PC-3 (cell line): Measurements from ENCODE around the gene AKAP6. TPM values are rescaled to one million over a fixed set of nuclear protein-coding genes. Genes with fewer than 3 reads are reported as not detected.

Experiments used
- ATAC-seq: fragments of 200-7000 bp; cut with Tn5 transposase; 2 replicates; pipeline ENCODE4 v1.9.1; 2020; ENCODE audit warnings: mild to moderate bottlenecking, moderate library complexity
- BruUV-seq: library from RNA; stranded (reverse); fragments of 400-500 nt; replicated peaks from 2 replicates; lab custom pipeline; 2021; lab: Mats Ljungman, UMichigan
- CTCF ChIA-PET: fragments of 300-600 bp; sonication (Branson Sonifier 250); formaldehyde crosslinking; loops from one replicate; lab custom pipeline; 2022; ENCODE audit warnings: antibody characterized with exemption; lab: Charles Lee
- POLR2A ChIA-PET: fragments of 300-600 bp; sonication (Branson Sonifier 250); formaldehyde crosslinking; loops from one replicate; lab custom pipeline; 2022; ENCODE audit warnings: antibody characterized with exemption; ENCODE audit not compliant: unreplicated experiment; lab: Charles Lee
- DNase-seq: peaks from one replicate; pipeline ENCODE4 v3.0.0-alpha.2; 2015
- H2AFZ ChIP-seq: fragments of 300-600 bp; sonication (generic); 2 replicates; pipeline ENCODE4 v1.6.0; 2016; ENCODE audit warnings: antibody characterized with exemption, low read length
- H3F3A ChIP-seq: fragments of 300-600 bp; sonication (generic); one replicate; pipeline ENCODE4 v1.6.0; 2017; ENCODE audit warnings: antibody characterized with exemption, low read length, control low read depth, mild to moderate bottlenecking; ENCODE audit not compliant: unreplicated experiment
- H3K27ac ChIP-seq: fragments of 300-600 bp; sonication (generic); 2 replicates; pipeline ENCODE4 v1.5.1; 2016; ENCODE audit warnings: mild to moderate bottlenecking, low read length
- H3K27me3 ChIP-seq: fragments of 300-600 bp; sonication (generic); 2 replicates; pipeline ENCODE4 v1.6.1; 2016; ENCODE audit warnings: low read length, mixed read lengths
- H3K36me3 ChIP-seq: fragments of 300-600 bp; sonication (generic); 2 replicates; pipeline ENCODE4 v1.6.1; 2016; ENCODE audit warnings: low read depth, mixed run types, low read length, mixed read lengths
- H3K4me1 ChIP-seq: fragments of 300-600 bp; sonication (generic); 2 replicates; pipeline ENCODE4 v1.5.1; 2016; ENCODE audit warnings: low read length; ENCODE audit not compliant: insufficient read depth
- H3K4me2 ChIP-seq: fragments of 300-600 bp; sonication (generic); 2 replicates; pipeline ENCODE4 v1.6.0; 2016; ENCODE audit warnings: low read length
- H3K4me3 ChIP-seq: fragments of 300-600 bp; sonication (generic); 2 replicates; pipeline ENCODE4 v1.5.1; 2016; ENCODE audit warnings: mild to moderate bottlenecking, low read length, mixed read lengths
- H3K79me2 ChIP-seq: fragments of 300-600 bp; sonication (generic); 2 replicates; pipeline ENCODE4 v1.6.1; 2017; ENCODE audit warnings: low read length, mixed read lengths
- H3K9ac ChIP-seq: fragments of 300-600 bp; sonication (generic); 2 replicates; pipeline ENCODE4 v1.6.0; 2016; ENCODE audit warnings: mild to moderate bottlenecking, low read length
- H3K9me2 ChIP-seq: fragments of 300-600 bp; sonication (generic); replicated peaks from 2 replicates; pipeline ENCODE4 v1.6.1; 2016; ENCODE audit warnings: mixed run types, low read length, mixed read lengths
- H3K9me3 ChIP-seq: fragments of 300-600 bp; sonication (generic); 2 replicates; pipeline ENCODE4 v1.6.1; 2016; ENCODE audit warnings: low read length, mixed read lengths
- H4K20me1 ChIP-seq: fragments of 300-600 bp; sonication (generic); 2 replicates; pipeline ENCODE4 v1.6.1; 2016; ENCODE audit warnings: low read length, mixed read lengths
- EZH2 ChIP-seq: fragments of 300-600 bp; sonication (generic); IDR thresholded peaks from one replicate; pipeline ENCODE4 v1.6.1; 2017; ENCODE audit warnings: antibody characterized with exemption, mild to moderate bottlenecking, low read length; ENCODE audit not compliant: unreplicated experiment
- EZH2phosphoT487 ChIP-seq: fragments of 300-600 bp; sonication (generic); IDR thresholded peaks from 2 replicates; pipeline ENCODE4 v1.6.1; 2018; ENCODE audit warnings: mild to moderate bottlenecking, antibody characterized with exemption, low read length, borderline replicate concordance
- intact Hi-C: fragments of 100-400 bp; cut with micrococcal nuclease; formaldehyde crosslinking; loops from 2 replicates; pipeline ENCODE4 v1.9.0; 2023
- total RNA-seq: library from RNA; depleted of rRNA; stranded (reverse); fragments of >200 nt; gene quantifications from 2 replicates; pipeline ENCODE4 v1.2.3, GENCODE V29; 2014
- TF ChIP-seq, protein P1 (sequence below): fragments of 300-600 bp; sonication (generic); conservative IDR thresholded peaks from 2 replicates; pipeline ENCODE4 v1.5.1; 2017; ENCODE audit warnings: antibody characterized with exemption, low read depth, mild to moderate bottlenecking, low read length

The AKAP6 gene
- total RNA-seq, 1 experiment from 2014 or later, result 1.5 TPM

DNA sequence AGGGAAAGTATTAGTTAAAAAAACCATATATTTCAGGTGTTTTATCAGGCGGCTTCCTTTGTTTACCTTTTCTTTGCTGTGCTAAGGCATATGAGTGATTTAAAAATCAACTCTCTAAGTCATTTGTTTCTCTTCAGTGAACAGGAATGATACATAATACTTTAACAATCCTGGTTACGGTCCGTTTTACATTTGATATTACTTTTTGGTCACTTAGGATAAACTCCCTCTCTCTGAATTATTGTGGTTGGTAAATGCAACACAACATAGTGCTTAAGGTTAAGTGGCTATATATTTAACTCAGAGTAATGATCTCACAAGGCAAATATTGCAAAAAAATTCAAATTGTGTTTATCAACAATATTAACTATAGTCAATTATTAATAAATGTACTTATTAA is 32.7 kb upstream of the AKAP6 start:
- Histone ChIP-seq H3K4me3 (no peak overlapping the region), H3K4me2 (no peak overlapping the region), H3K27me3 (no peaks in the 10 kb centered on the region), H3K9me2 (no peaks in the 10 kb centered on the region), H2AFZ (no peak overlapping the region), H3K4me1 (no peaks in the 10 kb centered on the region), H3F3A (no peaks in the 10 kb centered on the region), H3K9me3 (no peaks in the 10 kb centered on the region), H3K79me2 (no peaks in the 10 kb centered on the region), H3K36me3 (no peaks in the 10 kb centered on the region), H3K27ac (no peak overlapping the region), H3K9ac (no peak overlapping the region), H4K20me1 (no peaks in the 10 kb centered on the region)
- ChIA-PET POLR2A (interaction anchor here (0.6 kb wide), 1 partner anchor 96 kb away, joined by 5 read pairs; no protein-coding TSS in a partner anchor), CTCF (no interaction called here)
- ATAC-seq, result no peak
- no peak for TF ChIP-seq EZH2phosphoT487
- no TSS peak for BruUV-seq
- no peak for DNase-seq
- intact Hi-C loops, result no loop called here

DNA sequence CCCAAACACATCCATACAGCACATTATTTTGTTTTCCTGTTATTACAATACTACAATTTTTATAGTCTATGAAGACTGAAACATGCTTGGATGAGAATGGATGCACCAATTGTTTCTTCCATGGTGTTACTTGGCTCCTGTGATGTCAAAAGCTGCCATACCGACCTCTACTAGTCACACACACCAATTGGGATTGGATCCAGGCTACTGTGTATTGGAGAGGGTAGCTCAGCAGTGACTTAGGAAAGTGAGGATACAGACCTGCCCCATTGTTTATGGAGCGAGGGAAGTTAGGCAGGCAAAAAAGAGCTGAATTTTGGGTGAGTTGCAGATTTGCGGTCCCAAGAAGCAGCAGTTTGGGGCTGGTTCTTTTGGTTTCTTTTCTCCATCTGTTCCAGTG is 30.8 kb upstream of the AKAP6 start:
- TF ChIP-seq EZH2phosphoT487 (no peak), EZH2 (no peak)
- TF ChIP-seq, protein P1, sequence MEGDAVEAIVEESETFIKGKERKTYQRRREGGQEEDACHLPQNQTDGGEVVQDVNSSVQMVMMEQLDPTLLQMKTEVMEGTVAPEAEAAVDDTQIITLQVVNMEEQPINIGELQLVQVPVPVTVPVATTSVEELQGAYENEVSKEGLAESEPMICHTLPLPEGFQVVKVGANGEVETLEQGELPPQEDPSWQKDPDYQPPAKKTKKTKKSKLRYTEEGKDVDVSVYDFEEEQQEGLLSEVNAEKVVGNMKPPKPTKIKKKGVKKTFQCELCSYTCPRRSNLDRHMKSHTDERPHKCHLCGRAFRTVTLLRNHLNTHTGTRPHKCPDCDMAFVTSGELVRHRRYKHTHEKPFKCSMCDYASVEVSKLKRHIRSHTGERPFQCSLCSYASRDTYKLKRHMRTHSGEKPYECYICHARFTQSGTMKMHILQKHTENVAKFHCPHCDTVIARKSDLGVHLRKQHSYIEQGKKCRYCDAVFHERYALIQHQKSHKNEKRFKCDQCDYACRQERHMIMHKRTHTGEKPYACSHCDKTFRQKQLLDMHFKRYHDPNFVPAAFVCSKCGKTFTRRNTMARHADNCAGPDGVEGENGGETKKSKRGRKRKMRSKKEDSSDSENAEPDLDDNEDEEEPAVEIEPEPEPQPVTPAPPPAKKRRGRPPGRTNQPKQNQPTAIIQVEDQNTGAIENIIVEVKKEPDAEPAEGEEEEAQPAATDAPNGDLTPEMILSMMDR, result no peak
- H3K27ac ChIP-seq, result no peak overlapping the region
- no peaks in the 10 kb centered on the region for H3K4me1 ChIP-seq
- no peaks in the 10 kb centered on the region for H3F3A ChIP-seq
- H3K4me2 ChIP-seq, result no peak overlapping the region
- no peaks in the 10 kb centered on the region for H4K20me1 ChIP-seq
- no peaks in the 10 kb centered on the region for H3K36me3 ChIP-seq
- no peaks in the 10 kb centered on the region for H3K27me3 ChIP-seq
- H3K79me2 ChIP-seq, result no peaks in the 10 kb centered on the region
- H3K9me2 ChIP-seq, result no peaks in the 10 kb centered on the region
- DNase-seq (no peak), ATAC-seq (no peak)
- H3K9me3 ChIP-seq, result no peaks in the 10 kb centered on the region
- CTCF ChIA-PET, result no interaction called here
- BruUV-seq, result no TSS peak
- POLR2A ChIA-PET, result no interaction called here
- no peak overlapping the region for H3K4me3 ChIP-seq
- no peak overlapping the region for H2AFZ ChIP-seq
- H3K9ac ChIP-seq, result no peak overlapping the region
- intact Hi-C loops, result no loop called here

- H3K4me3 ChIP-seq, result no peak overlapping the region
- ATAC-seq, result no peak
- intact Hi-C loops, result no loop called here
- H3K9me3 ChIP-seq, result no peaks in the 10 kb centered on the region
- ChIA-PET POLR2A (no interaction called here), CTCF (no interaction called here)
- BruUV-seq, result no TSS peak
- no peaks in the 10 kb centered on the region for H3K4me1 ChIP-seq
- H3K27me3 ChIP-seq, result no peaks in the 10 kb centered on the region
- no peak overlapping the region for H3K4me2 ChIP-seq
- DNase-seq, result no peak
- no peaks in the 10 kb centered on the region for H4K20me1 ChIP-seq
- H3K9ac ChIP-seq, result no peak overlapping the region
- no peak overlapping the region for H2AFZ ChIP-seq
- no peaks in the 10 kb centered on the region for H3K79me2 ChIP-seq
- no peaks in the 10 kb centered on the region for H3K9me2 ChIP-seq
- H3K36me3 ChIP-seq, result no peaks in the 10 kb centered on the region
- H3F3A ChIP-seq, result no peaks in the 10 kb centered on the region
- H3K27ac ChIP-seq, result no peak overlapping the region
- TF ChIP-seq EZH2phosphoT487 (no peak), EZH2 (no peak)
- TF ChIP-seq, protein P1, result no peak
These were observed 29.0 kb upstream of the AKAP6 start for GRCh38 chr14:32300136-32300535.
